ENCODE data around the gene PDAP1. TPM values are rescaled to one million over a fixed set of nuclear protein-coding genes. Genes with fewer than 3 reads are reported as not detected.
"Not testable (repeated sequence)": the region's sequence is repeated elsewhere in the genome, so short reads cannot be mapped to it uniquely, and the experiment has no call there.

The PDAP1 gene
- total RNA-seq, 8 experiments from 2014 or later, result 88.1 to 172 (median 103) TPM

- Histone ChIP-seq H3K4me1 (replicated peaks in 1 of 2) (no peaks in the 10 kb centered on the region), H3K27ac (no peak overlapping the region), H3K4me3 (no peak overlapping the region)
- in situ Hi-C loops (cut with MboI; ENCODE audit: low pct_unique_long_range_greater_than_20kb in 2 of 9, low sequenced_read_pairs in 9 of 9, unreplicated experiment in 9 of 9), result no loop called here
- ATAC-seq (replicated peaks in 6 of 8), result no peak
- WGBS, 10 experiments, result 87 to 100% methylated on average over 1 to 5 of the region's 20 CpGs; no CpG with 5 or more reads in 8 of the 10 experiments
Measured at GRCh38 chr7:99387912-99388311, 20.5 kb downstream of the PDAP1 start.

GRCh38 chr7:99387239-99387635 is 21.2 kb downstream of the PDAP1 start:
- ATAC-seq (replicated peaks in 6 of 8); H3K4me1 ChIP-seq (replicated peaks in 1 of 2); in situ Hi-C loops (cut with MboI; ENCODE audit: low pct_unique_long_range_greater_than_20kb in 2 of 9, low sequenced_read_pairs in 9 of 9, unreplicated experiment in 9 of 9); H3K27ac ChIP-seq; H3K4me3 ChIP-seq: not testable (repeated sequence)
- 80 to 100% (median 95%) methylated on average over 1 to 8 of the region's 14 CpGs; no CpG with 5 or more reads in 1 of the 10 experiments for WGBS, 10 experiments

- Histone ChIP-seq H3K4me3 (no peak overlapping the region), H3K27ac (no peak overlapping the region), H3K4me1 (replicated peaks in 1 of 2) (no peaks in the 10 kb centered on the region)
- 50 to 100% (median 90%) methylated on average over 1 to 3 of the region's 9 CpGs; no CpG with 5 or more reads in 3 of the 10 experiments for WGBS, 10 experiments
- in situ Hi-C loops (cut with MboI; ENCODE audit: low pct_unique_long_range_greater_than_20kb in 2 of 9, low sequenced_read_pairs in 9 of 9, unreplicated experiment in 9 of 9), result no loop called here
- peak in 3 of 8 experiments; percentile 13 to 59 (median 13) for ATAC-seq (replicated peaks in 6 of 8)
Measured at GRCh38 chr7:99386584-99387238, 21.7 kb downstream of the PDAP1 start.

GRCh38 chr7:99385564-99385963 is 22.8 kb downstream of the PDAP1 start:
- H3K4me3 ChIP-seq, result no peak overlapping the region
- no peak for ATAC-seq (replicated peaks in 6 of 8)
- no peak overlapping the region for H3K27ac ChIP-seq
- no peaks in the 10 kb centered on the region for H3K4me1 ChIP-seq (replicated peaks in 1 of 2)
- WGBS, 10 experiments, result 67% methylated on average over 1 of the region's 8 CpGs; no CpG with 5 or more reads in 9 of the 10 experiments
- in situ Hi-C loops (cut with MboI; ENCODE audit: low pct_unique_long_range_greater_than_20kb in 2 of 9, low sequenced_read_pairs in 9 of 9, unreplicated experiment in 9 of 9), result no loop called here

DNA sequence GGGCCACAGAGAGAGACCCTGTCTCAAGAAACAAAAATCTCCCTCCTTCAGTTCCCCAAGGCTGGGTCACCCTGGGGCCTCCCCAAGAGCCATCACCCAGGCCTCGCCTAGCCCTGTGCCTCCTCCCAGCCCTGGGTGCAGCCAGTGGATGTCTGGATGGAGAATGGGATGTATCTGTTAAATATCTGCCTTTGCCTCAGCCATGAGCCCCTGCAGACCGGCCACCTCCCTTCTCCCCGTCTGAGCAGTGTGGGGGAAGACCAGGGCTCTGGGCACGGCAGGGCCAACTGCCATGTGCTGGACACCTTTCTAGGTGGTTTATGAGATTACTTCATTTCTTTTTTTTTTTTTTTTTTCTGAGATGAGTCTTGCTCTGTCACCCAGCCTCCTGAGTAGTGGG is 23.9 kb downstream of the PDAP1 start:
- WGBS, 10 experiments, result 83 to 100% (median 97%) methylated on average over 1 to 3 of the region's 4 CpGs; no CpG with 5 or more reads in 5 of the 10 experiments
- H3K4me3 ChIP-seq, result no peak overlapping the region
- no peak for ATAC-seq (replicated peaks in 6 of 8)
- in situ Hi-C loops (cut with MboI; ENCODE audit: low pct_unique_long_range_greater_than_20kb in 2 of 9, low sequenced_read_pairs in 9 of 9, unreplicated experiment in 9 of 9), result no loop called here
- H3K4me1 ChIP-seq (replicated peaks in 1 of 2), result no peaks in the 10 kb centered on the region
- H3K27ac ChIP-seq, result no peak overlapping the region

- Histone ChIP-seq H3K4me1 (replicated peaks in 1 of 2) (no peaks in the 10 kb centered on the region), H3K27ac (no peak overlapping the region), H3K4me3 (no peak overlapping the region)
- WGBS, 10 experiments, result 75 to 97% (median 87%) methylated on average over 1 to 6 of the region's 13 CpGs; no CpG with 5 or more reads in 6 of the 10 experiments
- in situ Hi-C loops (cut with MboI; ENCODE audit: low pct_unique_long_range_greater_than_20kb in 2 of 9, low sequenced_read_pairs in 9 of 9, unreplicated experiment in 9 of 9), result no loop called here
- no peak for ATAC-seq (replicated peaks in 6 of 8)
Measured at GRCh38 chr7:99383791-99384370, 24.5 kb downstream of the PDAP1 start.

GRCh38 chr7:99383203-99383602 is 25.2 kb downstream of the PDAP1 start:
- WGBS, 10 experiments, result 73 to 98% (median 85%) methylated on average over 1 to 5 of the region's 10 CpGs; no CpG with 5 or more reads in 1 of the 10 experiments
- no peak for ATAC-seq (replicated peaks in 6 of 8)
- H3K4me1 ChIP-seq (replicated peaks in 1 of 2), result no peaks in the 10 kb centered on the region
- no peak overlapping the region for H3K4me3 ChIP-seq
- no peak overlapping the region for H3K27ac ChIP-seq
- in situ Hi-C loops (cut with MboI; ENCODE audit: low pct_unique_long_range_greater_than_20kb in 2 of 9, low sequenced_read_pairs in 9 of 9, unreplicated experiment in 9 of 9), result no loop called here

DNA sequence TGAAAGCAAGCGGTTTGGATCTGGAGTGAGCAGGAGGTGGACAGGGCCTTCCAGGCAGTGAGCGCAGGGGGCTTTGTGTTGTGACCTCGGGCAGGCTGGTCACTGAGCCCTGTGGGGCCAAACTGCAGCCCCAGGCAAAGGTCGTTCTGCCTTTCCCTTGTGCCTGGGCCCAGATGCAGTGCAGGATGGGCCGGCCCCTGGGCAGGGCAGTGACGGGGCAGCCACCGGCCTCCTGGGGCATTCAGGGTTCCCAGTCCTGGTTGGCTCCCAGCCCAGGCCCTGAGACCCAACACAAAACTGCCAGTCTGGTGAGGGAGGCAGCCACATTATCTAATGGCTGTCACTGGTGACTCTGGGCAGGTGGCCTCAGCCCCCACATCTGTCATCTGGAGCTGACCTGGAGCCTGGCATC is 26.7 kb downstream of the PDAP1 start:
- in situ Hi-C loops (cut with MboI; ENCODE audit: low pct_unique_long_range_greater_than_20kb in 2 of 9, low sequenced_read_pairs in 9 of 9, unreplicated experiment in 9 of 9), result no loop called here
- no peaks in the 10 kb centered on the region for H3K4me1 ChIP-seq (replicated peaks in 1 of 2)
- 60 to 100% (median 100%) methylated on average over 1 to 3 of the region's 7 CpGs; no CpG with 5 or more reads in 7 of the 10 experiments for WGBS, 10 experiments
- H3K4me3 ChIP-seq, result no peak overlapping the region
- peak in 2 of 8 experiments; percentile 7 to 13 for ATAC-seq (replicated peaks in 6 of 8)
- H3K27ac ChIP-seq, result no peak overlapping the region

DNA sequence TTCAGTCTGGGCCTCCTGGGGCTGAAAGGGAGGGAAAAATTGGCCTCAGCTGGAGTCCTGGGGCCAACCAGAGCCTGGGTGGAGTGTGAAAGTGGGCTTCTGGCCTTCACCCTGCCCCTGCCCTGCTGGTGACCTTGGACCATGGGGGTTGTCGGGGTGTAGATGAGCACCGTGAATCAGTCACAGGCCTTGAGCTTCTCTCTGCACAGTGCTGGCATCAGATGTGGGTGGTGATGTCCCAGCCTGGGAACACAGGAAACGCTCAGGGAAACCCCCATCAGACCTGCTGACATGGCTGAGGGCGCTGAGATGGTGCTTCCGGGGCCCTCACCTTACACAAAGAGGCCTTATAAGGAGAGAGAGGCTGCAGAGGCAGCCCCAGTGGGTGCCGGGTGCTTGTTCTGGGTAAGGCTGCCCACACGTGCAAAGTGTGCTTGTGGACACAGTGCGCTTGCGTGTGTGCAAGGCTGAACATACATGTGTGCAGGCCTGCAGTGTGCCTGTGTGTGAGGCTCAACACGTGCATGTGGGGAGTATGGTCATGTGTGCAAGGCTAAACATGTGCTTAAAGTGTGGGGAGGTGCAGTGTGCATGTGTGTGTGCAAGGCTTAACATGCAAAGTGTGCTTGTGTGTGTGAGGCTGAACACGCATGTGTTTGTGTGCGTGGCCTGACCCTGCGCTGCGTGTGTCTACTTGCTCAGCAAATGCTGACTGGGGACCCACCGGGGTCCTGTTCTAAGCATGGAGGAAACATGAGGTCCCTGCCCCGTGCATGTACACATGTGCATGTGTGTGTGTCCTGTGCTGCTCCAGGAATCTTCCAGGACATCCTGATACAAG is 27.4 kb downstream of the PDAP1 start:
- 66 to 100% (median 78%) methylated on average over 1 to 8 of the region's 16 CpGs; no CpG with 5 or more reads in 4 of the 10 experiments for WGBS, 10 experiments
- ATAC-seq (replicated peaks in 6 of 8), result peak in 4 of 8 experiments; percentile 0 to 19 (median 16)
- H3K4me3 ChIP-seq, result no peak overlapping the region

DNA sequence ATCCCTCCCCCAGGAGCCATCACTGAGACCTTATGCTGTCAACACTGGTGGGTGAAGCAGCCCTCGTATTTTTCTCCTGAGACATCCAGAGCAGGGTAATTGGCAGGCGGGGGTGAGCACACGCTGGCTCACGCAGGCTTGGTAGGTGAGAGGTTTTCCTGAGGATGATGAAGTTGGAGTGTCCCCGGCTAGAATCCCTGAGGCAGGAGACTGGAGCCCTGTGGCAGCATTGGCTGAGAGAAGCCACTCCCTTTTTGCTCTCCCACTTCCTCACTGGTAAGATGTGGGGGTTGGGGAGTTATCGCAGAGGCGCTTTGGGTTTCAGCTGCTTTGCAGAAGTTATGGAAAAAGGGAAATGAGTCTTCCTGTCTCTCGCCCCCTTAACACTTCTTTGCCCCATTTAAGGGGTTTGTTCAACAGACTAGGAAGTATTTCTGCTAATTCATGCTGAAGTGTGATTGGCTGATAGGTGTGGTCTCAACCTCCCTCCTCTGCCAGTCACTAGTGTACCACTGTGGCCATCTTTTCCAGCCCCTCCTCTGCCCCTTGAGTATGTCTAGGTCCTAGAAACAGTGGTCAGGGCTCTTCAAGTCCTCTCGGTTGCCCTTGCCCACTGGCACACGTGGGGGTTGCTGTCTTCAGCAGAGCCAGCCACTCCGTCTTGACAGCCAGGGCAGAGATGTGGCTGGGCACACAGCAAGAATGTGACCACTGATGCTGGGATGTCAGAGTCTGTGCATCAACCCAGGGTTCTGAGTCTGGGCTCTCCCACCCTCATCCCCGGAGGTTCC is 28.2 kb downstream of the PDAP1 start:
- Histone ChIP-seq H3K4me1 (replicated peaks in 1 of 2) (no peaks in the 10 kb centered on the region), H3K4me3 (no peak overlapping the region), H3K27ac (no peak overlapping the region)
- in situ Hi-C loops (cut with MboI; ENCODE audit: low pct_unique_long_range_greater_than_20kb in 2 of 9, low sequenced_read_pairs in 9 of 9, unreplicated experiment in 9 of 9), result no loop called here
- peak in 2 of 8 experiments; percentile 8 to 11 for ATAC-seq (replicated peaks in 6 of 8)
- WGBS, 10 experiments, result 20 to 100% (median 91%) methylated on average over 1 to 4 of the region's 12 CpGs; no CpG with 5 or more reads in 4 of the 10 experiments

More for the DNA sequence above, 27.4 kb downstream of the PDAP1 start:
- Histone ChIP-seq H3K4me1 (replicated peaks in 1 of 2) (no peaks in the 10 kb centered on the region), H3K27ac (no peak overlapping the region)
- in situ Hi-C loops (cut with MboI; ENCODE audit: low pct_unique_long_range_greater_than_20kb in 2 of 9, low sequenced_read_pairs in 9 of 9, unreplicated experiment in 9 of 9), result no loop called here

DNA sequence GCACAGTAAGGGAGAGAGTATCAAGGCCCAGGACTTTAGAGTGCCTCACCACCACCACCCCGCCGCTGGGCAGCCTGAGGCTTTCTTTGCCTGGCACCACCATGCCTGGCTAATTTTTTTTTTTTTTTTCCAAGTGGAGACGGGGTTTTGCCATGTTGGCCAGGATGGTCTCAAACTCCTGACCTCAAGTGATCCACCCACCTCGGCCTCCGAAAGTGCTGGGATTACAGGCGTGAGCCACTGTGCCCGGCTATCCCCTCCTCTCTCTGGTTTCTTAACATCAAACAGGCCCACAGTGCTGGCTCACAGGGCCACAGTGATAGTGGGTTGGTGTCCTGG is 28.7 kb downstream of the PDAP1 start:
- H3K4me3 ChIP-seq; H3K4me1 ChIP-seq (replicated peaks in 1 of 2); in situ Hi-C loops (cut with MboI; ENCODE audit: low pct_unique_long_range_greater_than_20kb in 2 of 9, low sequenced_read_pairs in 9 of 9, unreplicated experiment in 9 of 9); H3K27ac ChIP-seq: not testable (repeated sequence)
- 0 to 100% (median 92%) methylated on average over 1 to 2 of the region's 7 CpGs; no CpG with 5 or more reads in 4 of the 10 experiments for WGBS, 10 experiments
- peak in 1 of 8 experiments; percentile 3 for ATAC-seq (replicated peaks in 6 of 8)

- Histone ChIP-seq H3K4me1 (replicated peaks in 1 of 2) (no peaks in the 10 kb centered on the region), H3K27ac (no peak overlapping the region), H3K4me3 (no peak overlapping the region)
- 0 to 100% (median 78%) methylated on average over 1 to 5 of the region's 7 CpGs; no CpG with 5 or more reads in 3 of the 10 experiments for WGBS, 10 experiments
- peak in 3 of 8 experiments; percentile 59 to 76 (median 66) for ATAC-seq (replicated peaks in 6 of 8)
- in situ Hi-C loops (cut with MboI; ENCODE audit: low pct_unique_long_range_greater_than_20kb in 2 of 9, low sequenced_read_pairs in 9 of 9, unreplicated experiment in 9 of 9), result no loop called here
Measured at GRCh38 chr7:99379043-99379577, 29.3 kb downstream of the PDAP1 start.
